K562 (cell line): ENCODE measurements around the gene GNAS-AS1. TPM values are rescaled to one million over a fixed set of nuclear protein-coding genes. Genes with fewer than 3 reads are reported as not detected.

Experiments used
- CC2D1A ChIP-seq: fragments of 450-650 bp; IDR thresholded peaks from 2 replicates; pipeline ENCODE4 v1.6.1; 2017; ENCODE audit warnings: mild to moderate bottlenecking
- CEBPG ChIP-seq, 3 experiments: fragments of 200-800 bp in 1 of 3; sonication (Bioruptor generic) in 1 of 3; sonication (generic) in 1 of 3; formaldehyde crosslinking in 1 of 3; IDR thresholded peaks in 2 of 3; conservative IDR thresholded peaks in 1 of 3; 2 replicates each; pipeline versions ENCODE4 v1.6.1 to v1.8.0; 2016 to 2022; ENCODE audit warnings: missing compliant biosample characterization in 2 of 3, missing genetic modification characterization in 2 of 3, mild to moderate bottlenecking in 1 of 3, missing genetic modification reagents in 1 of 3
- HNRNPUL1 ChIP-seq: fragments of 200-400 bp; formaldehyde crosslinking; IDR thresholded peaks from 2 replicates; pipeline ENCODE4 v1.6.1; 2017; ENCODE audit warnings: low read length
- KAT2B ChIP-seq: IDR thresholded peaks from one replicate; pipeline ENCODE4 v1.6.1; 2012; ENCODE audit warnings: low read depth, mild to moderate bottlenecking, control low read depth, inconsistent platforms, low read length, moderate library complexity
- POLR2A ChIP-seq: fragments of 450-650 bp; conservative IDR thresholded peaks from 2 replicates; pipeline ENCODE4 v1.6.1; 2016
- SAP30 ChIP-seq: fragments of 200-600 bp; sonication (generic); IDR thresholded peaks from 2 replicates; pipeline ENCODE4 v1.6.1; 2012; ENCODE audit warnings: borderline replicate concordance, low read depth, mild to moderate bottlenecking, moderate library complexity, low read length, control low read depth, inconsistent platforms; ENCODE audit not compliant: insufficient read depth, poor library complexity, severe bottlenecking
- XRCC3 ChIP-seq: fragments of 450-650 bp; IDR thresholded peaks from 2 replicates; pipeline ENCODE4 v1.6.1; 2017; ENCODE audit warnings: mild to moderate bottlenecking, moderate library complexity
- ZNF766 ChIP-seq: fragments of 200-800 bp; sonication (Bioruptor generic); conservative IDR thresholded peaks from 2 replicates; pipeline ENCODE4 v1.6.1; 2016; ENCODE audit warnings: missing genetic modification characterization, missing compliant biosample characterization
- polyA plus RNA-seq, 8 experiments: library from polyadenylated mRNA; depleted of rRNA in 4 of 8; stranded (reverse) in 5 of 8; unstranded in 3 of 8; fragments of >200 nt; fragmentation: Nextera tagmentation in 2 of 8; fragmentation: Illumina TruSeq in 1 of 8; extraction: Ambion mirVana in 2 of 8; extraction: Trizol in 1 of 8; gene quantifications; 2 replicates each; pipeline versions ENCODE4 v1.2.1 to v1.2.3, GENCODE V29; 2011 to 2014; ENCODE audit warnings: inconsistent platforms in 1 of 8, missing spikeins in 1 of 8
- total RNA-seq, 7 experiments: library from RNA; depleted of rRNA in 6 of 7; stranded (reverse); fragments of >200 nt in 6 of 7; fragmentation: Illumina TruSeq in 2 of 7; extraction: Trizol in 2 of 7; gene quantifications; 2 replicates each; pipeline versions ENCODE4 v1.2.1 to v1.2.3, GENCODE V29; 2011 to 2021; ENCODE audit warnings: low replicate concordance in 1 of 7
- TF ChIP-seq, protein P1 (sequence below), 3 experiments: fragments of 200-800 bp in 1 of 3; fragments of 250-450 bp in 1 of 3; fragments of 450-650 bp in 1 of 3; sonication (Bioruptor Pico) in 1 of 3; sonication (Bioruptor generic) in 1 of 3; formaldehyde crosslinking in 1 of 3; IDR thresholded peaks; 2 replicates each; pipeline versions ENCODE4 v1.6.1 to v1.8.0; 2016 to 2022; ENCODE audit warnings: mild to moderate bottlenecking in 2 of 3, missing genetic modification characterization in 2 of 3, missing compliant biosample characterization in 1 of 3, moderate library complexity in 1 of 3
- TF ChIP-seq, protein P2 (sequence below): sonication (generic); formaldehyde crosslinking; IDR thresholded peaks from 2 replicates; pipeline ENCODE4 v1.8.0; 2022; ENCODE audit warnings: missing genetic modification reagents, mild to moderate bottlenecking, borderline replicate concordance
- TF ChIP-seq, protein P3 (sequence below): sonication (generic); formaldehyde crosslinking; IDR thresholded peaks from 2 replicates; pipeline ENCODE4 v1.8.0; 2022; ENCODE audit warnings: mild to moderate bottlenecking, missing genetic modification reagents

Gene GNAS-AS1
- total and polyA plus RNA-seq, 9 of the 15 experiments (the other 6 are each of a cell fraction or from before 2014, with no cell fraction given) = 0.04 to 2.5 (median 0.25) TPM

DNA sequence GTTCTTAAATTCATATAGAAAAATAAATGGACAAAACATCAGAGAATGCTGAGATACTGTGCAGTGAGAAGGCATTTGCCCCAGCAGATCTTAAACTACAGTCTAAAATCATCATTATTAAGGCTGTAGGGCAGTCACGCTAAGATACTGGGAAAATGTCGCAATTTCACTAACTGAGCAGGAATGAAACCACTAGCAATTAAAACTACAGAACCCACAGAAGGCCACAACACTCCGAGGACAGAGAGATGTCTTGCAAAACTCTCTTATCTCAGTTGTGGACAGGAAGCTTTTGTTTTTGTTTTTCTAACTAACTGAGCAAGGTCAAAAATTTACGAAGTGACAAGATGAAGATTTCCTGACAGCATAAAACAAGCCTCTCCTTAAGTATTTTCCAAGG, 18.2 kb downstream of the GNAS-AS1 start (continued):
- TF ChIP-seq, protein P1, sequence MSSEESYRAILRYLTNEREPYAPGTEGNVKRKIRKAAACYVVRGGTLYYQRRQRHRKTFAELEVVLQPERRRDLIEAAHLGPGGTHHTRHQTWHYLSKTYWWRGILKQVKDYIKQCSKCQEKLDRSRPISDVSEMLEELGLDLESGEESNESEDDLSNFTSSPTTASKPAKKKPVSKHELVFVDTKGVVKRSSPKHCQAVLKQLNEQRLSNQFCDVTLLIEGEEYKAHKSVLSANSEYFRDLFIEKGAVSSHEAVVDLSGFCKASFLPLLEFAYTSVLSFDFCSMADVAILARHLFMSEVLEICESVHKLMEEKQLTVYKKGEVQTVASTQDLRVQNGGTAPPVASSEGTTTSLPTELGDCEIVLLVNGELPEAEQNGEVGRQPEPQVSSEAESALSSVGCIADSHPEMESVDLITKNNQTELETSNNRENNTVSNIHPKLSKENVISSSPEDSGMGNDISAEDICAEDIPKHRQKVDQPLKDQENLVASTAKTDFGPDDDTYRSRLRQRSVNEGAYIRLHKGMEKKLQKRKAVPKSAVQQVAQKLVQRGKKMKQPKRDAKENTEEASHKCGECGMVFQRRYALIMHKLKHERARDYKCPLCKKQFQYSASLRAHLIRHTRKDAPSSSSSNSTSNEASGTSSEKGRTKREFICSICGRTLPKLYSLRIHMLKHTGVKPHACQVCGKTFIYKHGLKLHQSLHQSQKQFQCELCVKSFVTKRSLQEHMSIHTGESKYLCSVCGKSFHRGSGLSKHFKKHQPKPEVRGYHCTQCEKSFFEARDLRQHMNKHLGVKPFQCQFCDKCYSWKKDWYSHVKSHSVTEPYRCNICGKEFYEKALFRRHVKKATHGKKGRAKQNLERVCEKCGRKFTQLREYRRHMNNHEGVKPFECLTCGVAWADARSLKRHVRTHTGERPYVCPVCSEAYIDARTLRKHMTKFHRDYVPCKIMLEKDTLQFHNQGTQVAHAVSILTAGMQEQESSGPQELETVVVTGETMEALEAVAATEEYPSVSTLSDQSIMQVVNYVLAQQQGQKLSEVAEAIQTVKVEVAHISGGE (CRISPR knock-in tag; IDR thresholded peaks at IDR 0.05) = no peak
- TF ChIP-seq, protein P2, sequence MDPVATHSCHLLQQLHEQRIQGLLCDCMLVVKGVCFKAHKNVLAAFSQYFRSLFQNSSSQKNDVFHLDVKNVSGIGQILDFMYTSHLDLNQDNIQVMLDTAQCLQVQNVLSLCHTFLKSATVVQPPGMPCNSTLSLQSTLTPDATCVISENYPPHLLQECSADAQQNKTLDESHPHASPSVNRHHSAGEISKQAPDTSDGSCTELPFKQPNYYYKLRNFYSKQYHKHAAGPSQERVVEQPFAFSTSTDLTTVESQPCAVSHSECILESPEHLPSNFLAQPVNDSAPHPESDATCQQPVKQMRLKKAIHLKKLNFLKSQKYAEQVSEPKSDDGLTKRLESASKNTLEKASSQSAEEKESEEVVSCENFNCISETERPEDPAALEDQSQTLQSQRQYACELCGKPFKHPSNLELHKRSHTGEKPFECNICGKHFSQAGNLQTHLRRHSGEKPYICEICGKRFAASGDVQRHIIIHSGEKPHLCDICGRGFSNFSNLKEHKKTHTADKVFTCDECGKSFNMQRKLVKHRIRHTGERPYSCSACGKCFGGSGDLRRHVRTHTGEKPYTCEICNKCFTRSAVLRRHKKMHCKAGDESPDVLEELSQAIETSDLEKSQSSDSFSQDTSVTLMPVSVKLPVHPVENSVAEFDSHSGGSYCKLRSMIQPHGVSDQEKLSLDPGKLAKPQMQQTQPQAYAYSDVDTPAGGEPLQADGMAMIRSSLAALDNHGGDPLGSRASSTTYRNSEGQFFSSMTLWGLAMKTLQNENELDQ = no peak
- TF ChIP-seq POLR2A (no peak), HNRNPUL1 (no peak), XRCC3 (no peak), KAT2B (no peak), CEBPG (CRISPR knock-in tag; IDR thresholded peaks at IDR 0.05) (no peak), CEBPG (tag; conservative IDR thresholded peaks at IDR 0.05 in 1 of 2, IDR thresholded peaks at IDR 0.05 in 1 of 2) (peak; percentile 82 to 93), SAP30 (no peak), ZNF766 (CRISPR knock-in tag) (0 out of 2 replicates have a peak, but pooled peaks have one; percentile 32), CC2D1A (no peak)
- TF ChIP-seq, protein P3, sequence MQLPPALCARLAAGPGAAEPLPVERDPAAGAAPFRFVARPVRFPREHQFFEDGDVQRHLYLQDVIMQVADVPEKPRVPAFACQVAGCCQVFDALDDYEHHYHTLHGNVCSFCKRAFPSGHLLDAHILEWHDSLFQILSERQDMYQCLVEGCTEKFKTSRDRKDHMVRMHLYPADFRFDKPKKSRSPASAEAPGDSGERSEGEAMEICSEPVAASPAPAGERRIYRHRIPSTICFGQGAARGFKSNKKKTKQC (CRISPR knock-in tag) = no peak
